GM12801 (cell line): ENCODE data around the gene PPARA.

Experiments used
- TF ChIP-seq, protein P1 (sequence below): IDR thresholded peaks from one replicate; pipeline ENCODE4 v1.5.1; 2011; ENCODE audit warnings: control low read depth; ENCODE audit not compliant: insufficient read length; ENCODE audit errors: extremely low read depth

The PPARA gene

DNA sequence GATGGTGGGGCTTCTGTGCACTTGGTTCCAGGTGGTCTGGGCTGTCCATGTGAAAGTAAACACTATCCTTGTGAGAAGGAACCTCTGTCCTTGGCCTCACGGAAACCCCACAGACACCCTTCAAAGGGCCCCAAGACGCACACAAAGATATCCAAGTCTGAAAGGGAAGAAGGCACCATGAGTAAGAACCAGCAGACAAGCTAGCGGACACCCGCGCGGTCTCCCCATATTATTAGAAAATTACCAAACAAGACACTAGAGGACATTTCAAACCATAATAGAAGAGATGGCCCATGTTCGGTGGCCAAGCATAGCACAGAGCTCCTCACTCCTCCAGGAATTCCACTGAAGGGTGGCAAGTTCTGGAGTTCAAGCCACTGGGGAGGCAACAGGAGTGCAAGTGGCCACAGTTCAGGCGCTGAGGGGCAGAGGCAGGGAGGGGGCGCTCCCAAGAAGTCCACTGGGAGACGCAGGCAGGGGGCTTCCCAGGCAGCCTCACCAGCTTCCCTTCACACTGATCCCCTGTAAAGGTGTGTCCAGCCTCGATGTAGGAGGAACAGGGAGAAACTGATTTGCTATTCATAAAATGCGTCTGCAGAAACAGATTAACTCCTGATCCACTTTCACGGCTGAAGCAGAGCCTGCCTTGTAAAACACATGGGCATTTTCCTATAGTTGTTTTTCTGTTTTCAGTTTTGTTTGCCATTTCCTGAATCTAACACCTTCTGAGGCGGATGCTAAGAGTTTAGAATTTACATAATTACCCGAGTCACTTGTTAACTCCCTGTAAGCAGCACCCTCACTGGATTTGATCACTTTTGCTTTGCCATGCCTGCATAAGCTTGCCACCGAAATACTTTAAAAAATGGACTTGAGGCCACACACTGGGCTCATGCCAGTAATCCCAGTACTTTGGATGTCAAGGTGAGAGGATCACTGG lies 9.1 kb upstream of the PPARA start:
- TF ChIP-seq, protein P1, sequence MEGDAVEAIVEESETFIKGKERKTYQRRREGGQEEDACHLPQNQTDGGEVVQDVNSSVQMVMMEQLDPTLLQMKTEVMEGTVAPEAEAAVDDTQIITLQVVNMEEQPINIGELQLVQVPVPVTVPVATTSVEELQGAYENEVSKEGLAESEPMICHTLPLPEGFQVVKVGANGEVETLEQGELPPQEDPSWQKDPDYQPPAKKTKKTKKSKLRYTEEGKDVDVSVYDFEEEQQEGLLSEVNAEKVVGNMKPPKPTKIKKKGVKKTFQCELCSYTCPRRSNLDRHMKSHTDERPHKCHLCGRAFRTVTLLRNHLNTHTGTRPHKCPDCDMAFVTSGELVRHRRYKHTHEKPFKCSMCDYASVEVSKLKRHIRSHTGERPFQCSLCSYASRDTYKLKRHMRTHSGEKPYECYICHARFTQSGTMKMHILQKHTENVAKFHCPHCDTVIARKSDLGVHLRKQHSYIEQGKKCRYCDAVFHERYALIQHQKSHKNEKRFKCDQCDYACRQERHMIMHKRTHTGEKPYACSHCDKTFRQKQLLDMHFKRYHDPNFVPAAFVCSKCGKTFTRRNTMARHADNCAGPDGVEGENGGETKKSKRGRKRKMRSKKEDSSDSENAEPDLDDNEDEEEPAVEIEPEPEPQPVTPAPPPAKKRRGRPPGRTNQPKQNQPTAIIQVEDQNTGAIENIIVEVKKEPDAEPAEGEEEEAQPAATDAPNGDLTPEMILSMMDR, result no peak

DNA sequence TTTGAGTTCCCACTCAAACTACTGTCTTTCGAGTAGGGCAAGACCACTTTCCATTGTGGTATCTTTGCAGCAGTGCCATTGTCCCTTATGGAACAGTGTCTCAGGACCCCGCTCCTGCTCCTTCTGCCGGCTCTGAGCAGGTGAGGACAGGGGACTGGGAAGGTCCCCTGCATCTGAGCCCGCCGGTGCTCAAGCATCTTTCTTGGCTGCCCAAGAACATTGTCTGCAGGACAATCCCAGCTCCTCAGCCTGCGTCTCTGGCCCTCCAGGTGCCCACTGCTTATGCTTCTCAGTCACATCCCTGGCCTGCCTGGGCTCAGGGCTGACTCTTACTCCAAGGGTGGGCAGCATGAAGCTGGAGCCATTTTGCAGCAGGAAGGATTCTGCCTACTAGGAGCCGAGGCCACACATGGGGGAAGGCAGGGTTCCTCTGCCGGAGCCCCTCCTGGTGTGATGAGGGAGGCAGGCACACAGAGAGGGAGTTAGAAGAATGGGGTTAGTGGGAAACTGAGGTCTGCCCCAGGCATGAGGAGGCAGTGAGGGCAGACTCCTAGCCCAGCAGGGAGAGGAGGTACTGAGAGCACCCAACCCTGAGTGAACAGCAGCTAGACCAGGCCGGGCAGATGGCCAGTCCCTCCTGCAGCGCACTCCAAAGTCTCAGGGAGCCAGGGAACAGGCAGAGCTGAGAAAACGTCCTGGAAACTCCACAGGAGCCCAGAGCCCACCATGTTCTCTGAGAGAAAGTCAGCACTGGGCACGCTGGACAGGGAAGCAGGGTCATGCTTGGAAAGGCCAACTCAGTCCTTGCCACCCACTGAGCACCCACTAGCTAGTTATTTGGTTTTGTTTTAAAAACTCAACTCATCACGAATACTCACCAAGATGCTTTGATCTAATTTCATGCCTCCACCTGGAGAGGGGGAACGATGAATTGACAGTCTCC lies 7.5 kb upstream of the PPARA start:
- TF ChIP-seq, protein P1, result no peak

DNA sequence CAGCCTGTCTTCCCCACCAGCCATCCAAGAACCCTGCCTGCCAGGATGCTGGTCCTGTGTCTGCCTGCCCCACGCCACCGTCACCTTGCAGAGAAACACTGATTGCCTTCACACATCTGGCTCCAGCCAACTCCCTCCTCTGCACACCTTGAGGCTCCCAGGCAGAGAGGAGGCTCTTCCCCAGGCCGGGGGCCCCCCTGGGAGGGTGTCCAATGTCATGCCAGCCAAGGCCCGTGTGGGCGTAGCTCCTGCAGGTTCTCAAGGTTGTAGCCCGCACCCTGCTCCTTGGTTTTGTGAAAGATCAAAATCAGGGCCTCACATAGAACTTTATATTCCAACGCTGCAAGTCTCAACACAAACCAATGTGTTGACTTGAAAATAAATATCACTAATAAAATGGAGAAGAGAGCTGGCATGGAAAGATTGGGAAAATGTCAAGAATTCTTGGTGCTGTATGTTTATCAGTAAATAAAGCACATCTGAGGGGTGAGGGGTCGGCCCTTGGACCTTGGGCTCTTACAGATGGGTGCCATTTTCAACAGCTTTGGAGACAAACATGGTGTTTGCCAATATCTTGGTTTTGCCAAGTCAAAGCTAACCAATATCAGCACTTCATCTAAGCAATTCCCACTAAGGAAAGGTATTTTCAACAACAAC lies 6.7 kb upstream of the PPARA start:
- TF ChIP-seq, protein P1, result no peak

DNA sequence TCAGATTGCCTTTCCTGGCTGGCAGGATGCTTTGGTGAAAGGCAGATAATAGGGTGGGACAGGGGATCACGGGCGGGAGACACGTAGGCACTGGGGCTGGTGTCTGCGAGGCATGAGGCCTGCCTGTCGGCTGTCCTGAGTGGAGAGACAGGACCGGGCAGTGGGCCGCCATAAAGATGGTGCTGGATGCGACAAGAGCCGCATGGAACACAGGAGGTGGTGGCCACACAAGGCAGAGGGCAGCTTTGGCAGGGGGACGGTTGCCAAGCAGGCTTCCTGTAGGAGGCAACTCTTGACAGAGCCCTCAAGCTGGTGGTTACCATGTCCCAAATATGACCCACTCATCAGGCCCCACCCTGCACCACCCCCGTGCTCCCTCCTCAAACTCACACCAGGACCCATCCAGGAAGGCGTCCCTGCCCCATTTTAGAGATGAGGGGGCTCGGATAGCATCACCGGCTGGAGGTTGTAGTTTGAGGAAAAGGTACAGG lies 4.9 kb upstream of the PPARA start:
- TF ChIP-seq, protein P1, result no peak

DNA sequence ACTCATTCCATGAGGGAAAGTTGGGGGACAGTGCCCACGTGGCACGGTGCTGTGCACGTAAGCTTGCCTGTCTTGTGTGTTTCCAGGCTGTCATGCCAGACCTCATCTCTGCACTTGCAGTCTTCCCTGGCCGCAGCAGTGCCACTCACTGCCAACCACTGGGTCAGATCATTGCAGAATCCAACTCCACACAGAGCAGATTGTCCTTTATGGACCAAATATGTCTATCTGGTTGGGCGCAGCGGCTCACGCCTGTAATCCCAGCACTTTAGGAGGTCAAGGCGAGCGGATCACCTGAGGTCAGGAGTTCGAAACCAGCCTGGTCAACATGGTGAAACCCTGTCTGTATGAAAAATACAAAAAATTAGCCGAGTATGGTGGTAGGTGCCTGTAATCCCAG lies 4.4 kb upstream of the PPARA start:
- TF ChIP-seq, protein P1, result no peak

DNA sequence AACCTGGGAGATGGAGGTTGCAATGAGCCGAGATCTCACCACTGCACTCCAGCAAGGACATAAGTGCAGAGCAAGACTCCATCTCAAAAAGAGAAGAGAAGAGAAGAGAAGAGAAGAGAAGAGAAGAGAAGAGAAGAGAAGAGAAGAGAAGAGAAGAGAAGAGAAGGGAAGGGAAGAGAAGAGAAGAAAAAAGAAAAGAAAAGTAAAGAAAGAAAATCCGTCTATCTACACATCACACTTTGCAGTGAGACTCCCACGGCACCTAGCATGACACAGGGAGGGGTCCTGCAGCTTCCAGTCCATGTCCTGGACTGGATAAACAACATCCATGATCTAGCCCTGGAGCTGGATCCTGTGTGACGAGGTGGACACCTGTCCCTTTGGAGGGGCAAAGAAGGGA lies 4.0 kb upstream of the PPARA start:
- TF ChIP-seq, protein P1, result no peak

DNA sequence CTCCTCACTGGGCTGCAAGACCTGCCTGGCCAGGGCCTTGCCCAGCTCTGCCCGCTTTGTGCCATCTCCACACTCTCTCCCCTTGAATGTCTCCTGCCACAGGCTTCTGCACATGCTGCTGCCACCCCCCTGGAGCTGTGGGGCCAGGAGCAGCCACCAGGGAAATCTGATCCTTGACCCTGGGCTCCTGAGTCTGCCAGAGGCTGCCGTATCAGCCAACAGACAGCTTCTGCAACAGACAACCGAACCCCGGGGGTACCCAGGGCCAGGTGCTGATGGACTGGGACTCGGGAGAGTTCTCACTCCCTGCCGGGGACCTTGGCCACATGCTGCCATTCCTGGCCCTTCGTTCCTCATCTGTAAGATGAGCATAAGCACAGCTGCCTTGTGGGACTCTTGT lies 3.3 kb upstream of the PPARA start:
- TF ChIP-seq, protein P1, result no peak
